Body of pancreas (tissue), 4 donors: Measurements from ENCODE around the gene ATG4B. TPM values are rescaled to one million over a fixed set of nuclear protein-coding genes. Genes with fewer than 3 reads are reported as not detected.
A peak's percentile ranks its signal among the peaks of the same experiment; 100 is the strongest.

Experiments
- ATAC-seq: fragments of 150-250 bp; one replicate; pipeline ENCODE4 v1.9.1; 2016
- DNase-seq, 4 donors: peaks; one replicate each; pipeline ENCODE4 v3.0.0-alpha.2; 2019
- H3K27ac ChIP-seq, 4 donors: fragments of 200-600 bp; sonication (generic); 1 replicate in 3 of 4; 2 replicates in 1 of 4; pipeline versions ENCODE4 v1.5.1 to v1.6.1; 2016 to 2019; ENCODE audit warnings: mild to moderate bottlenecking in 1 of 4, mixed read lengths in 1 of 4, moderate library complexity in 1 of 4
- H3K27me3 ChIP-seq, 2 donors: fragments of 200-600 bp; sonication (generic); one replicate each; pipeline ENCODE4 v1.6.0; 2016; ENCODE audit warnings: mild to moderate bottlenecking in 1 of 2
- H3K36me3 ChIP-seq, 2 donors: fragments of 200-600 bp; sonication (generic); replicated peaks in 1 of 2; 2 replicates each; pipeline ENCODE4 v1.5.1; 2016; ENCODE audit warnings: low read depth in 2 of 2; ENCODE audit not compliant: insufficient read depth in 1 of 2
- H3K4me1 ChIP-seq: fragments of 200-600 bp; sonication (generic); one replicate; pipeline ENCODE4 v1.6.0; 2016
- H3K4me3 ChIP-seq, 2 donors: fragments of 200-600 bp; sonication (generic); 1 replicate in 1 of 2; 2 replicates in 1 of 2; pipeline ENCODE4 v1.5.1; 2016 to 2019
- H3K9me3 ChIP-seq, 3 donors: fragments of 200-600 bp; sonication (generic); 1 replicate in 2 of 3; 2 replicates in 1 of 3; pipeline ENCODE4 v1.5.1; 2016
- CTCF ChIP-seq, 7 experiments: fragments of 450-650 bp in 4 of 7; fragments of 200-600 bp in 3 of 7; sonication (generic) in 3 of 7; IDR thresholded peaks; one replicate each; pipeline ENCODE4 v1.5.1; 2016 to 2019; ENCODE audit warnings: antibody characterized with exemption in 7 of 7
- POLR2A ChIP-seq, 3 donors: fragments of 450-650 bp; IDR thresholded peaks; one replicate each; pipeline ENCODE4 v1.6.1; 2016; ENCODE audit warnings: antibody characterized with exemption in 3 of 3, mild to moderate bottlenecking in 2 of 3
- WGBS, 2 donors: methylation state at CpG; one replicate each; pipeline ENCODE4 v1.1.5; 2017; 5-methylcytosine and 5-hydroxymethylcytosine counted together
- intact Hi-C: fragments of 100-400 bp; cut with DNase I; formaldehyde crosslinking; loops from one replicate; pipeline ENCODE4 v1.15.1; 2023
- total RNA-seq, 2 donors: library from RNA; depleted of rRNA; stranded (reverse); fragments of >200 nt; gene quantifications; one replicate each; pipeline ENCODE4 v1.1.0, GENCODE V29; 2016

The ATG4B gene
- total RNA-seq, 2 donors from 2014 or later, result 27.5 to 54.4 TPM

- intact Hi-C loops, result no loop called here
- Histone ChIP-seq H3K27ac (no peak overlapping the region), H3K36me3 (peaks cover 0 to 1% of the 10 kb centered on the region in 2 donors), H3K4me1 (peaks cover 23% of the 10 kb centered on the region), H3K9me3 (no peaks in the 10 kb centered on the region), H3K4me3 (no peak overlapping the region), H3K27me3 (no peaks in the 10 kb centered on the region)
- DNase-seq, result no peak
- TF ChIP-seq CTCF (IDR thresholded peaks at IDR 0.05) (no peak), POLR2A (IDR thresholded peaks at IDR 0.05) (no peak)
- WGBS, 2 donors, result 71 to 73% methylated on average over 10 of the region's 10 CpGs
- no peak for ATAC-seq
Observed at GRCh38 chr2:241689306-241689705, 51.8 kb downstream of the ATG4B start.

GRCh38 chr2:241690202-241690717 is 52.8 kb downstream of the ATG4B start:
- ATAC-seq, result no peak
- intact Hi-C loops, result no loop called here
- 67 to 87% methylated on average over 2 to 6 of the region's 6 CpGs for WGBS, 2 donors
- TF ChIP-seq POLR2A (IDR thresholded peaks at IDR 0.05) (no peak), CTCF (IDR thresholded peaks at IDR 0.05) (no peak)
- Histone ChIP-seq H3K4me1 (peaks cover 23% of the 10 kb centered on the region), H3K27me3 (no peaks in the 10 kb centered on the region), H3K4me3 (no peak overlapping the region), H3K9me3 (no peaks in the 10 kb centered on the region), H3K36me3 (peaks cover 0 to 1% of the 10 kb centered on the region in 2 donors), H3K27ac (no peak overlapping the region)
- no peak for DNase-seq

- peaks cover 0 to 1% of the 10 kb centered on the region in 2 donors for H3K36me3 ChIP-seq
- WGBS, 2 donors, result 92 to 93% methylated on average over 6 of the region's 6 CpGs
- H3K27me3 ChIP-seq, result no peaks in the 10 kb centered on the region
- no peaks in the 10 kb centered on the region for H3K9me3 ChIP-seq
- H3K4me1 ChIP-seq, result peaks cover 15% of the 10 kb centered on the region
- TF ChIP-seq CTCF (IDR thresholded peaks at IDR 0.05) (no peak), POLR2A (IDR thresholded peaks at IDR 0.05) (no peak)
- no peak overlapping the region for H3K4me3 ChIP-seq
- intact Hi-C loops, result no loop called here
- ATAC-seq, result no peak
- H3K27ac ChIP-seq, result no peak overlapping the region
- DNase-seq, result no peak
Observed at GRCh38 chr2:241692448-241692847, 55.0 kb downstream of the ATG4B start.

GRCh38 chr2:241695651-241696050 is 58.2 kb downstream of the ATG4B start:
- no peak for TF ChIP-seq CTCF (IDR thresholded peaks at IDR 0.05)
- WGBS, 2 donors, result 96 to 99% methylated on average over 4 of the region's 4 CpGs
- no peak for ATAC-seq
- Histone ChIP-seq H3K4me1 (peaks cover 5% of the 10 kb centered on the region), H3K9me3 (no peaks in the 10 kb centered on the region), H3K27ac (no peak overlapping the region), H3K36me3 (no peaks in the 10 kb centered on the region), H3K4me3 (no peak overlapping the region), H3K27me3 (no peaks in the 10 kb centered on the region)
- intact Hi-C loops, result no loop called here
- no peak for DNase-seq

GRCh38 chr2:241701149-241701398 is 63.6 kb downstream of the ATG4B start:
- no peaks in the 10 kb centered on the region for H3K27me3 ChIP-seq
- peak in 5 of 7 experiments; percentile 22 to 67 (median 47) for TF ChIP-seq CTCF (IDR thresholded peaks at IDR 0.05)
- no peak for TF ChIP-seq POLR2A (IDR thresholded peaks at IDR 0.05)
- H3K4me1 ChIP-seq, result peaks cover 21% of the 10 kb centered on the region
- ATAC-seq (no peak), DNase-seq (no peak)
- WGBS, 2 donors, result 1 to 3% methylated on average over 17 of the region's 17 CpGs
- intact Hi-C loops, result no loop called here
- no peaks in the 10 kb centered on the region for H3K9me3 ChIP-seq
- H3K36me3 ChIP-seq, result peaks cover 0 to 6% of the 10 kb centered on the region in 2 donors
- peak overlapping the region; percentile 86 to 100 (median 98) for H3K27ac ChIP-seq
- peak overlapping the region; percentile 47 to 49 for H3K4me3 ChIP-seq
